UCSD-AML1 (cell line): ENCODE data around the gene ACAP3.

Experiments used
- DNase-seq: peaks from one replicate; lab custom pipeline; 2025; ENCODE audit not compliant: unreplicated experiment; lab: John Stamatoyannopoulos, UW

ACAP3 gene

GRCh38 chr1:1287288-1288110 is 20.2 kb downstream of the ACAP3 start:
- DNase-seq, result no peak

DNA sequence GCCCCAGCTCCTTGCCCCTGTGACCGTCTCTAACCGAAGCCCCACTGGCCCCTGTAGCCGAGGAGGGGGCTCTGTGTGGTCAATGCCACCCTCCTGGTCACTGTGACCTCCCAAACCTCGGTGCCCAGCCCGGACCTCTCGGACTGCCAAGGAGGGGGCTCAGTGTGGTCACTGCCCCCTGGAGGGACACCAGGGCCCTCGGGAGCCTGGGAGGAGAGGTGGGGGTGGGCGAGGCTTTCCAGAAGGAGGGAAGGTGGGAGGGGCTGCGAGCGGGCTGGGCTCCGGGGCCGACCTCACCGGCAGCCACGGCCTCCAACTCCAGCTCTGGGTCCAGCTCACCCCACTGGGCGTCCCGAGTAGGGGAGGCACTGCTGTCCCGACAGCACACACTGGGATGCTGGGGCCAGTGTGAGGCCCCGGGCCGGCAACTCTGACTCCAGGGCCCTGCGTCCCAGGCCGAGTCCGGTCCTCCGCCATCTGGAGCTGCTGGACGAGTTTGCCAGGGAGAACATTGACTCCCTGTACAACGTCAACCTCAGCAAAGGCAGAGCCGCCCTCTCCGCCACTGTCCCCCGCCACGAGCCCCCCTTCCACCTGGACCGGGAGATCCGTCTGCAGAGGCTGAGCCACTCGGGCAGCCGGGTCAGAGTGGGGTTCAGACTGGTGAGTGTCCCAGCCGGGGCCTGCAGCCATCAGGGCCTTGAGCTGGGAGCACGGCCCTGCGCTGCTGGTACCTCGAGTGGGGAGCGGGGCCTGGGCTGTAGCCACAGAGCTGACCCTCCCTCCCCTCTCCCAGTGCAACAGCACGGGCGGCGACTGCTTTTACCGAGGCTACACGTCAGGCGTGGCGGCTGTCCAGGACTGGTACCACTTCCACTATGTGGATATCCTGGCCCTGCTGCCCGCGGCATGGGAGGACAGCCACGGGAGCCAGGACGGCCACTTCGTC is 21.1 kb downstream of the ACAP3 start:
- no peak for DNase-seq

- DNase-seq, result no peak
Measured at GRCh38 chr1:1285611-1286311, 22.0 kb downstream of the ACAP3 start.

- DNase-seq, result no peak
Measured at GRCh38 chr1:1285102-1285571, 22.6 kb downstream of the ACAP3 start.

GRCh38 chr1:1284221-1285101 is 23.3 kb downstream of the ACAP3 start:
- DNase-seq, result no peak

GRCh38 chr1:1283821-1284220 is 23.9 kb downstream of the ACAP3 start:
- DNase-seq, result no peak

GRCh38 chr1:1282998-1283397 is 24.7 kb downstream of the ACAP3 start:
- DNase-seq, result no peak

- no peak for DNase-seq
Measured at GRCh38 chr1:1281533-1282321, 26.0 kb downstream of the ACAP3 start.

DNA sequence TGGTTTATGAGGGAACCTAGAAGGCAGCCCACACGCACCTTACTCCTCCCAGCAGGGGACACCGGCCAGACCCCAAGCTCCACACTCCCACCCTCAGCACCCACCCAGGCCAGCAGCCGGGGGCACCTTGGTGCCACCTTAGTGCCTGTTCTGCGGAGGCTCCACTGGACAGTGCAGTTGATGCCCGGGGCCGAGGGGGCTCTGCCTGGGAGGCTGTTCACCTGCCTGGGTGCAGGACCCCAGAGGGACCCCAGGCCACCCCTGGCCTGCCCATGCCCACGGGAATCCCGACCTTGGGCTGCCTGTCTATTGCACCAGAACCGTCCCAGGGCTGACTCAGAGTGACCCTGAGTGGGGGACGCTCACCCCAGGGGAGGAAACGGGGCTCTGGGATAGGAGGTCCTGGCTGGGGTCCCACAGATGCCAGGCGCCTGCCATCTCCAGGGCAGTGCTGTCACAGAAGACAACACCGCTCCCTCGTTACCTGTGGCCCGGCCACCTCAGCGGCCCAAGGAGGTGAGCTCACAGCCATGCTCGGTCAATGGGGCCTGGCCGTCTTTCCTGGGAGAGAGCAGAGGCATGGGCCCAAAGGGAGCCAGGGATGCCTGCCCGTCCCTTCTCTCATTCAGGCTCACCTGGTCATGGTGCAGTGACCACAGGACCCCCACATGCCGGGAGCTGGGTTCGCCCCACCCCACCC is 26.8 kb downstream of the ACAP3 start:
- DNase-seq, result no peak

DNA sequence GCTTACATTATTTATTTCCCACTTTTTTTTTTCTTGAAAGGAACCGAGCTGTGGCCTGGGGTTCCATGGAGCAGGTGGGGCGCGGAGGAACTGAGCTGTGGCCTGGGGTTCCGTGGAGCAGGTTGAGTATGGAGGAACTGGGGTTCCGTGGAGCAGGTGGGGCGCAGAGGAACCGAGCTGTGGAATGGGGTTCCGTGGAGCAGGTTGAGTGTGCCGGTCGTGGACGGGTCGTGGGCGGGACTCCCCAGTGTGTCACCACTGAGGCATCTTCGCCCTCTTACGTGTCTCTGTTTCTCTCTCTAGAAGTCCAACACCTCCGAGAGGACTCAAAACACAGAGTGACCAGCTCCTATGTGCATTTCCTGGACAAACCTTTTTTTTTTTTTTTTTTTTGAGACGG is 28.7 kb downstream of the ACAP3 start:
- DNase-seq, result no peak

DNA sequence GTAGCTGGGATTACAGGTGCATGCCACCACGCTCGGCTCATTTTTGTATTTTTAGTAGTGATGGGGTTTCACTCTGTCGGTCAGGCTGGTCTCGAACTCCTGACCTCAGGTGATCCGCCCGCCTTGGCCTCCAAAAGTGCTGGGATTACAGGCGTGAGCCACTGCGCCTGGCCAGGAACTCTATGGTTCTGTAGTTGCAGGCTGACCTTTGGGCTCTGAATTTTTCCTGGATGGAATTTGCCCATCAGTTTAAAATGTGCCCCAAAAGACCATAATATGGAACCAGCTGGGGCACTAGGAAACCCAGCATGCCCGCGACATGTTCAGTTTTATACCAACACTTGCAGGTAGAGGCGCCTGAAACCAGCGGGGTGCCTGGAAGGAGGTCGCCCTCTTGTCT is 29.1 kb downstream of the ACAP3 start:
- DNase-seq, result no peak

GRCh38 chr1:1275836-1276235 is 31.9 kb downstream of the ACAP3 start:
- DNase-seq, result no peak

- DNase-seq, result no peak
Measured at GRCh38 chr1:1274931-1275431, 32.7 kb downstream of the ACAP3 start.

- no peak for DNase-seq
Measured at GRCh38 chr1:1274299-1274930, 33.3 kb downstream of the ACAP3 start.

DNA sequence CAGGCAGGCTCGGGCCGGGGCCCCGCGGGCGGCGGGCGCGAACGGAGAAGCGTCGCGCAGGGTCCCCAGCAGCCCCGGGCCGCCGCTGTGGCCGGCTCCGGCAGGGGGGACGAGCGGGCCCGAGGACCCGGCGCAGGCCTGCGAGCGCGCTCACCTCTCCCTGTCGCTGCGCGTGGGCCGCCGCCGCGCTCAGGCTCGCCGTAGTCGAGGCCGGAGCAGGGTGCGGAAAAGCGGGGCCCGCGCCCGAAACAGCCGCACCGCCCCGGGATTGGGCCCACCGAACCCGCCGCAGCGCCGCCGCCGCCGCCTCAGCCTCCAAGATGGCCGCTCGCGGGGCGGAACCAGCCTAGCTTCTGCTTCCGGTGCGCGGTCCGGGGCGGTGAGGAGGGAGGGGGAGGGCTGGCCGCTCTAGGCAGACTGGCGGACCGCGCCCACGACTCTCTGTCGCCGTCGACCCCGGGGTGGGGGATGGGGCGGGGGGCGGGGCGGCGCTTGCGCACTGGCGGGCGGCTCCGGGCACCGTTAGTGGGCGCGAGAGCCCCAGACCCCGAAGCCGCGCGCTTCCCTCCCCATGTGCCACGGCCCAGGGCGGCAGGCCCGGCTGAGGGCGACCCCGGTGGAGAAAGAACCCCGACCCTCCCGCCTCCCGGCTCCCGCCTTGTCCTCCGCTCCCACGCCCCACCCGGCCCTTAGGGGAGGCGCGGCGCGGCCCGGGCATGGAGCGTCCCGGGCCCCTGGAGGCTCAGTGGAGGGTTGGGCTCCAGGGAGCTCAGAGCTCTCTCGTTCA is 34.0 kb downstream of the ACAP3 start, which contains the start of gene UBE2J2:
TSS of gene UBE2J2 (minus strand) at position 343 of the 787 bp plus-strand sequence. CDS start 5,862 bp downstream, outside the sequence.
- DNase-seq, result peak; percentile 89

- no peak for DNase-seq
Measured at GRCh38 chr1:1273209-1273511, 34.6 kb downstream of the ACAP3 start.
